OCI-LY7 (cell line): ENCODE measurements around the gene ERBB2. TPM values are rescaled to one million over a fixed set of nuclear protein-coding genes. Genes with fewer than 3 reads are reported as not detected.

ENCODE experiments used
- BruUV-seq: library from RNA; stranded (reverse); fragments of 400-500 nt; replicated peaks from 2 replicates; lab custom pipeline; 2021; lab: Mats Ljungman, UMichigan
- CTCF ChIA-PET: fragments of 300-600 bp; sonication (Branson Sonifier 250); formaldehyde crosslinking; loops from one replicate; lab custom pipeline; 2022; ENCODE audit warnings: antibody characterized with exemption; ENCODE audit not compliant: unreplicated experiment; lab: Charles Lee
- POLR2A ChIA-PET: fragments of 300-600 bp; sonication (Branson Sonifier 250); formaldehyde crosslinking; loops from one replicate; lab custom pipeline; 2022; ENCODE audit warnings: antibody characterized with exemption; lab: Charles Lee
- DNase-seq: peaks from one replicate; pipeline ENCODE4 v3.0.0-alpha.2; 2015; ENCODE audit warnings: low spot score
- H2AFZ ChIP-seq: fragments of 200-600 bp; sonication (generic), shearing (Covaris generic); 2 replicates; pipeline ENCODE4 v1.6.1; 2014; ENCODE audit warnings: mild to moderate bottlenecking, antibody characterized with exemption, low read length, moderate library complexity
- H3K27ac ChIP-seq: fragments of 200-600 bp; sonication (generic); 2 replicates; pipeline ENCODE4 v1.5.1; 2014; ENCODE audit warnings: mixed run types, low read depth, mild to moderate bottlenecking, moderate library complexity, low read length, inconsistent platforms; ENCODE audit not compliant: poor library complexity, severe bottlenecking
- H3K36me3 ChIP-seq: fragments of 200-600 bp; sonication (generic); 2 replicates; pipeline ENCODE4 v1.6.1; 2014; ENCODE audit warnings: mild to moderate bottlenecking, antibody characterized with exemption, low read length, moderate library complexity, mixed read lengths; ENCODE audit not compliant: insufficient read depth
- H3K4me1 ChIP-seq: fragments of 200-600 bp; sonication (generic); 2 replicates; pipeline ENCODE4 v1.5.1; 2014; ENCODE audit warnings: mild to moderate bottlenecking, low read length; ENCODE audit not compliant: insufficient read depth, poor library complexity, severe bottlenecking
- H3K4me2 ChIP-seq: fragments of 200-600 bp; sonication (generic); 2 replicates; pipeline ENCODE4 v1.6.1; 2014; ENCODE audit warnings: mild to moderate bottlenecking, low read length
- H3K4me3 ChIP-seq: fragments of 200-600 bp; sonication (generic); 2 replicates; pipeline ENCODE4 v1.5.1; 2014; ENCODE audit warnings: mild to moderate bottlenecking, low read depth, low read length; ENCODE audit not compliant: poor library complexity, severe bottlenecking
- H3K79me2 ChIP-seq: fragments of 200-600 bp; sonication (generic); 2 replicates; pipeline ENCODE4 v1.6.1; 2016; ENCODE audit warnings: low read depth, mild to moderate bottlenecking, low read length, moderate library complexity, mixed read lengths; ENCODE audit not compliant: insufficient read depth
- H3K9me2 ChIP-seq: fragments of 200-600 bp; sonication (generic); 2 replicates; pipeline ENCODE4 v1.6.1; 2016; ENCODE audit warnings: mild to moderate bottlenecking, low read length, mixed read lengths; ENCODE audit not compliant: insufficient read depth
- H3K9me3 ChIP-seq: fragments of 200-600 bp; sonication (generic); 2 replicates; pipeline ENCODE4 v1.6.1; 2014; ENCODE audit warnings: mild to moderate bottlenecking, mixed run types, low read length, mixed read lengths
- H4K20me1 ChIP-seq: fragments of 200-600 bp; sonication (generic); 2 replicates; pipeline ENCODE4 v1.6.1; 2014; ENCODE audit warnings: mild to moderate bottlenecking, antibody characterized with exemption, low read length, moderate library complexity, mixed read lengths; ENCODE audit not compliant: insufficient read depth
- CTCF ChIP-seq: fragments of 200-600 bp; sonication (generic); conservative IDR thresholded peaks from 2 replicates; pipeline ENCODE4 v1.5.1; 2014; ENCODE audit warnings: mild to moderate bottlenecking, antibody characterized with exemption, low read length, moderate library complexity, mixed read lengths
- EZH2phosphoT487 ChIP-seq: fragments of 200-600 bp; sonication (generic); IDR thresholded peaks from 2 replicates; pipeline ENCODE4 v1.6.1; 2018; ENCODE audit warnings: low read depth, borderline replicate concordance, mild to moderate bottlenecking, mixed run types, antibody characterized with exemption, low read length, moderate library complexity, mixed read lengths
- intact Hi-C: fragments of 100-400 bp; cut with micrococcal nuclease; formaldehyde crosslinking; loops from one replicate; pipeline ENCODE4 v1.10.0; 2022; ENCODE audit not compliant: unreplicated experiment
- total RNA-seq, 2 experiments: library from RNA; depleted of rRNA in 1 of 2; stranded (reverse); fragments of >200 nt in 1 of 2; shearing (Covaris generic) in 1 of 2; gene quantifications; 2 replicates each; pipeline ENCODE4 v1.2.3, GENCODE V29; 2014 to 2022

ERBB2 gene
- total RNA-seq, 2 experiments from 2014 or later: 6.5 to 11.4 TPM

GRCh38 chr17:39750131-39751015, 50.5 kb downstream of the ERBB2 start:
- H3K4me1 ChIP-seq: peaks cover 34% of the 10 kb centered on the region
- no peak overlapping the region for H2AFZ ChIP-seq
- ChIA-PET CTCF (no interaction called here), POLR2A (interaction anchor here (0.6 kb wide), 1 partner anchor 11 kb away, joined by 3 read pairs; no protein-coding TSS in a partner anchor)
- TF ChIP-seq EZH2phosphoT487 (no peak), CTCF (no peak)
- no peaks in the 10 kb centered on the region for H3K9me3 ChIP-seq
- H3K9me2 ChIP-seq: no peaks in the 10 kb centered on the region
- BruUV-seq: no TSS peak
- no peaks in the 10 kb centered on the region for H4K20me1 ChIP-seq
- H3K79me2 ChIP-seq: no peaks in the 10 kb centered on the region
- no peak overlapping the region for H3K4me3 ChIP-seq
- H3K27ac ChIP-seq: no peak overlapping the region
- no peak for DNase-seq
- no peaks in the 10 kb centered on the region for H3K36me3 ChIP-seq
- no peak overlapping the region for H3K4me2 ChIP-seq
- intact Hi-C loops: loop anchor here (5.0 to 10.0 kb wide), 3 partner anchors 63 to 296 kb away; partner anchors contain the start of genes MED1 and PGAP3

- Histone ChIP-seq H3K9me3 (no peaks in the 10 kb centered on the region), H3K79me2 (no peaks in the 10 kb centered on the region), H3K27ac (no peak overlapping the region), H3K36me3 (no peaks in the 10 kb centered on the region), H3K4me1 (peaks cover 41% of the 10 kb centered on the region), H3K4me3 (no peak overlapping the region), H3K4me2 (no peak overlapping the region), H4K20me1 (no peaks in the 10 kb centered on the region), H2AFZ (no peak overlapping the region), H3K9me2 (no peaks in the 10 kb centered on the region)
- TF ChIP-seq CTCF: no peak
- TF ChIP-seq EZH2phosphoT487: no peak
- intact Hi-C loops: loop anchor here (5.0 to 10.0 kb wide), 3 partner anchors 64 to 296 kb away; partner anchors contain the start of genes MED1 and PGAP3
- BruUV-seq: no TSS peak
- no peak for DNase-seq
- POLR2A ChIA-PET: no interaction called here
- CTCF ChIA-PET: interaction anchor here (0.6 kb wide), 1 partner anchor 33 kb away, joined by 3 read pairs; no protein-coding TSS in a partner anchor
Observed at GRCh38 chr17:39751016-39751543, 51.2 kb downstream of the ERBB2 start.
